Eye (tissue), 1 donor: ENCODE results near the gene ENTREP1.
"Not testable (repeated sequence)": the region's sequence is repeated elsewhere in the genome, so short reads cannot be mapped to it uniquely, and the experiment has no call there.

Source experiments
- DNase-seq: peaks from one replicate; pipeline ENCODE4 v3.0.0-alpha.2; 2015

ENTREP1 gene

GRCh38 chr9:69377291-69377690 lies 52.3 kb downstream of the ENTREP1 start:
- no peak for DNase-seq

GRCh38 chr9:69377981-69378380 lies 53.0 kb downstream of the ENTREP1 start:
- DNase-seq = peak; percentile 19

- peak; percentile 19 for DNase-seq
Observed at GRCh38 chr9:69379270-69379982, 54.4 kb downstream of the ENTREP1 start.

- DNase-seq = no peak
Observed at GRCh38 chr9:69380301-69380700, 55.3 kb downstream of the ENTREP1 start.

GRCh38 chr9:69380811-69381210 lies 55.8 kb downstream of the ENTREP1 start:
- DNase-seq = no peak

- DNase-seq = no peak
Observed at GRCh38 chr9:69382135-69382534, 57.1 kb downstream of the ENTREP1 start.

GRCh38 chr9:69385581-69386033 lies 60.6 kb downstream of the ENTREP1 start:
- no peak for DNase-seq

GRCh38 chr9:69386651-69387050 lies 61.6 kb downstream of the ENTREP1 start:
- DNase-seq = no peak

GRCh38 chr9:69388596-69388995 lies 63.6 kb downstream of the ENTREP1 start:
- no peak for DNase-seq

GRCh38 chr9:69389437-69389995 lies 64.5 kb downstream of the ENTREP1 start:
- DNase-seq = peak; percentile 68

- DNase-seq = no peak
Observed at GRCh38 chr9:69391487-69391886, 66.5 kb downstream of the ENTREP1 start.

- no peak for DNase-seq
Observed at GRCh38 chr9:69391946-69392345, 66.9 kb downstream of the ENTREP1 start.

- no peak for DNase-seq
Observed at GRCh38 chr9:69392826-69393225, 67.8 kb downstream of the ENTREP1 start.

- no peak for DNase-seq
Observed at GRCh38 chr9:69393425-69393824, 68.4 kb downstream of the ENTREP1 start.

- no peak for DNase-seq
Observed at GRCh38 chr9:69395718-69396117, 70.7 kb downstream of the ENTREP1 start.

GRCh38 chr9:69396759-69397158 lies 71.7 kb downstream of the ENTREP1 start:
- DNase-seq = no peak

- DNase-seq = no peak
Observed at GRCh38 chr9:69397384-69398214, 72.6 kb downstream of the ENTREP1 start.

GRCh38 chr9:69400470-69400869 lies 75.5 kb downstream of the ENTREP1 start:
- DNase-seq = no peak

GRCh38 chr9:69409936-69410335 lies 84.9 kb downstream of the ENTREP1 start:
- DNase-seq = not testable (repeated sequence)

GRCh38 chr9:69411246-69411645 lies 86.2 kb downstream of the ENTREP1 start:
- DNase-seq = no peak

- DNase-seq = no peak
Observed at GRCh38 chr9:69411931-69412740, 87.1 kb downstream of the ENTREP1 start.

- DNase-seq = peak; percentile 86
Observed at GRCh38 chr9:69412741-69413150, 87.7 kb downstream of the ENTREP1 start.
